Measurements from ENCODE around the gene RANBP17.

Gene RANBP17

GRCh38 chr5:171050916-171051315, 189.1 kb downstream of the RANBP17 start:
- TF ChIP-seq CTCF (IDR thresholded peaks at IDR 0.05; ENCODE audit: poor library complexity, severe bottlenecking): no peak
- H3K27ac ChIP-seq (ENCODE audit: poor library complexity, severe bottlenecking): no peak overlapping the region
- no peaks in the 10 kb centered on the region for H3K9me3 ChIP-seq (ENCODE audit: severe bottlenecking)
- DNase-seq (ENCODE audit: low spot score): no peak
- no peak overlapping the region for H3K4me3 ChIP-seq (ENCODE audit: severe bottlenecking)
- ATAC-seq (ENCODE audit: low read depth): no peak
- H3K4me1 ChIP-seq (ENCODE audit: insufficient read depth, poor library complexity, severe bottlenecking): no peaks in the 10 kb centered on the region
- H3K36me3 ChIP-seq (ENCODE audit: low read depth): no peaks in the 10 kb centered on the region
- H3K27me3 ChIP-seq (ENCODE audit: insufficient read depth, poor library complexity, severe bottlenecking): no peaks in the 10 kb centered on the region

GRCh38 chr5:171055875-171056454, 194.1 kb downstream of the RANBP17 start:
- H3K27ac ChIP-seq (ENCODE audit: poor library complexity, severe bottlenecking): no peak overlapping the region
- TF ChIP-seq CTCF (IDR thresholded peaks at IDR 0.05; ENCODE audit: poor library complexity, severe bottlenecking): no peak
- H3K9me3 ChIP-seq (ENCODE audit: severe bottlenecking): no peaks in the 10 kb centered on the region
- H3K4me3 ChIP-seq (ENCODE audit: severe bottlenecking): no peak overlapping the region
- H3K36me3 ChIP-seq (ENCODE audit: low read depth): no peaks in the 10 kb centered on the region
- H3K4me1 ChIP-seq (ENCODE audit: insufficient read depth, poor library complexity, severe bottlenecking): no peaks in the 10 kb centered on the region
- DNase-seq (ENCODE audit: low spot score) (no peak), ATAC-seq (ENCODE audit: low read depth) (no peak)
- no peaks in the 10 kb centered on the region for H3K27me3 ChIP-seq (ENCODE audit: insufficient read depth, poor library complexity, severe bottlenecking)

DNA sequence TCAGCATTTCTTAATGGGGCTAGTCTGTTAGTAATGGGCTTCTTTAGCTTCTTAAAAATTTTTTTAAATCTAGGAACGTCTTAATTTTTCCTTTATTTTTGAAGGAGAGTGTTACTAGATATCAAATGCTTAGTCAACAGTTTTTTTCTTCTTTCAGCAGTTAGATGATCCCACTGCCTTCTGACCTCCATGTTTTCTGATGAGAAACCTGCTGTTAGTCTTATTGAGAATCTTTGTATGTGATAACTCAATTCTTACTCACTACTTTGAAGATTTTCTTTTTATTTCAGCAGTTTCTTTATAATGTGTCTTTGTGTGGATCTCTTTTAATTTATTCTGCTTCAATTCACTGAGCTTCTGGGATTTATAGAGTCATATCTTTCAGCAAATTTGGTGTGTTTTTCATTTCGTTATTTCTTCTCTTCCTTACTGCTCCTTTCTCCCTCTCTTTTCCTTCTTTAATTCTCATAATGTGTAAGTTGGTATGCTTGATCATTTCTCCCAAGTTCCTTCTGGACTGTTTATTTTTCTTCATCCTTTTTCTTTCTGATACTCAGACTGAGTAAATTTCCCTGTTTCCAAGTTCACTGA, 205.8 kb downstream of the RANBP17 start:
- no peak for ATAC-seq (ENCODE audit: low read depth)
- DNase-seq (ENCODE audit: low spot score): no peak
- Histone ChIP-seq H3K27me3 (ENCODE audit: insufficient read depth, poor library complexity, severe bottlenecking) (no peaks in the 10 kb centered on the region), H3K27ac (ENCODE audit: poor library complexity, severe bottlenecking) (no peak overlapping the region), H3K4me1 (ENCODE audit: insufficient read depth, poor library complexity, severe bottlenecking) (no peaks in the 10 kb centered on the region), H3K4me3 (ENCODE audit: severe bottlenecking) (no peak overlapping the region), H3K36me3 (ENCODE audit: low read depth) (no peaks in the 10 kb centered on the region), H3K9me3 (ENCODE audit: severe bottlenecking) (peaks cover 7% of the 10 kb centered on the region)
- no peak for TF ChIP-seq CTCF (IDR thresholded peaks at IDR 0.05; ENCODE audit: poor library complexity, severe bottlenecking)

DNA sequence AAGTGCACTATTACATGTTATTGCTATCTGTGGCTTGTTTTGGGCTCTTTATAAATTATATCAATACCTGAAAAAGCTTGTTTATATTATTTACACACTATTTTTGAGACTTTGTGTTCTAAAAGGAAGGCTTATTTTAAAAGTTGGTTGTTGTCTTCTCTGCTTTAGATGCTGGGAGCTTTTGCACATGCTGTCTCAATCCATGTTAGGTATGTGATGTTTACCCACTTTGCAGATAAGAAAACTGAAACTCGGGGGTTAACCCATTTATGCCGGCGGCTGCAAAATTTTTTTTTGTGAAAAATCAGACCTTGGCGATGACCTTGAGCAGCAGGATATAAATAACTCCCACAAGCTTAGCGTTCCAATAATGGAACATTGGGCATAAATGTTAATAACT, 212.9 kb downstream of the RANBP17 start:
- H3K36me3 ChIP-seq (ENCODE audit: low read depth): no peaks in the 10 kb centered on the region
- no peaks in the 10 kb centered on the region for H3K4me1 ChIP-seq (ENCODE audit: insufficient read depth, poor library complexity, severe bottlenecking)
- H3K27ac ChIP-seq (ENCODE audit: poor library complexity, severe bottlenecking): no peak overlapping the region
- H3K9me3 ChIP-seq (ENCODE audit: severe bottlenecking): no peaks in the 10 kb centered on the region
- ATAC-seq (ENCODE audit: low read depth): no peak
- H3K27me3 ChIP-seq (ENCODE audit: insufficient read depth, poor library complexity, severe bottlenecking): no peaks in the 10 kb centered on the region
- no peak for DNase-seq (ENCODE audit: low spot score)
- no peak for TF ChIP-seq CTCF (IDR thresholded peaks at IDR 0.05; ENCODE audit: poor library complexity, severe bottlenecking)
- H3K4me3 ChIP-seq (ENCODE audit: severe bottlenecking): no peak overlapping the region

DNA sequence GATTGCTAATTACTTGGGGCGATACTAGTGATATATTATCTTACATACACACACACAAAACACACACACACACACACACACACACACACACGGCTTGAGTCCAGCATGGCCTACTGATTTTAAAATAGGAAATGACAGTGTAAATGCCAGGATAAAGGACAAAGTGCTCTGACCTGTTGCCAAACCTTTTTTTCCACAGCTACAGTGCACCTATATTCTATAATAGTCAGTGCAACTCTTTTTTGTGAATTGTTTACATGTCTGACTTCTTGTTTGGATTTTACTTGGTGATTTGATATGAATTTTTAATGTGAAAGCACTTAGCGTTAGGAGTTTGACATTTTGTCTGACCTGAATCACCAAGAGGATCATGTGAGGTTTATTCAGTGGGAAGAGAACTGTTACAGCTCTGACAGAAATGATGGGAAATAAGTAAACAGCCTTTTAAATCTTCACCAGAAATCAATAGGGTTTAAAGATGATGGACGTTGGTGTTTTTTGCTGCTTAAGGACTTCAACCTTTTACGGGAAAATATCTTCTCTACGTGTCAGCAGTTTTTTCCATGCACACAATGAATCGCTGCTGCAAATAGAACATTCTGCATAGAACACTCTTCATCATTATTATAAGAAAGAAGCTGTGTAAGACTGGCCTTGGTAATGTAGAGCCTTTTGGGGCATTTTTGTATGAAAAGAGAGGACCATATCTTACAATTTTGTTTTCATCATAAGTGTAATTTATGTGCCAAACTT, 218.5 kb downstream of the RANBP17 start:
- no peaks in the 10 kb centered on the region for H3K9me3 ChIP-seq (ENCODE audit: severe bottlenecking)
- no peak overlapping the region for H3K27ac ChIP-seq (ENCODE audit: poor library complexity, severe bottlenecking)
- no peak for DNase-seq (ENCODE audit: low spot score)
- no peak for ATAC-seq (ENCODE audit: low read depth)
- no peaks in the 10 kb centered on the region for H3K27me3 ChIP-seq (ENCODE audit: insufficient read depth, poor library complexity, severe bottlenecking)
- no peaks in the 10 kb centered on the region for H3K4me1 ChIP-seq (ENCODE audit: insufficient read depth, poor library complexity, severe bottlenecking)
- no peak overlapping the region for H3K4me3 ChIP-seq (ENCODE audit: severe bottlenecking)
- TF ChIP-seq CTCF (IDR thresholded peaks at IDR 0.05; ENCODE audit: poor library complexity, severe bottlenecking): no peak
- H3K36me3 ChIP-seq (ENCODE audit: low read depth): no peaks in the 10 kb centered on the region

Measured in RWPE2 (cell line).